Natural killer cell (primary cell): ENCODE data around the gene MIGA2. TPM values are rescaled to one million over a fixed set of nuclear protein-coding genes. Genes with fewer than 3 reads are reported as not detected.

Experiments
- ATAC-seq, 3 donors: fragments of 150-1000 bp in 2 of 3; fragments of 200-7000 bp in 1 of 3; cut with Tn5 transposase; 1 replicate in 1 of 3; 2 replicates in 2 of 3; pipeline ENCODE4 v1.10.0; 2021; ENCODE audit warnings: mild to moderate bottlenecking in 2 of 3, moderate library complexity in 2 of 3
- DNase-seq, 2 donors: peaks; one replicate each; pipeline versions ENCODE4 v3.0.0 to v3.0.0-alpha.2; 2013 to 2021; ENCODE audit warnings: mixed read lengths in 1 of 2
- H3K27ac ChIP-seq: one replicate; pipeline ENCODE4 v1.5.1; 2013; ENCODE audit warnings: mild to moderate bottlenecking, low read length
- H3K27me3 ChIP-seq: one replicate; pipeline ENCODE4 v1.6.1; 2013; ENCODE audit warnings: low read length; ENCODE audit not compliant: control insufficient read depth, insufficient read depth
- H3K36me3 ChIP-seq: one replicate; pipeline ENCODE4 v1.6.1; 2013; ENCODE audit warnings: low read length; ENCODE audit not compliant: control insufficient read depth, insufficient read depth
- H3K4me1 ChIP-seq: one replicate; pipeline ENCODE4 v1.6.1; 2013; ENCODE audit warnings: low read length; ENCODE audit not compliant: control insufficient read depth, insufficient read depth
- H3K4me3 ChIP-seq: one replicate; pipeline ENCODE4 v1.5.1; 2013; ENCODE audit warnings: low read length
- H3K9me3 ChIP-seq: one replicate; pipeline ENCODE4 v1.6.1; 2013; ENCODE audit warnings: low read length; ENCODE audit not compliant: control insufficient read depth, insufficient read depth
- H3K27ac Mint-ChIP-seq, 2 donors: one replicate each; pipeline ENCODE4 v1.8.0; 2022; ENCODE audit warnings: mild to moderate bottlenecking in 2 of 2, mixed read lengths in 2 of 2, moderate library complexity in 1 of 2
- H3K27me3 Mint-ChIP-seq, 2 donors: one replicate each; pipeline ENCODE4 v1.8.0; 2022; ENCODE audit warnings: low read depth in 2 of 2, mixed read lengths in 2 of 2
- H3K36me3 Mint-ChIP-seq: one replicate; pipeline ENCODE4 v1.8.0; 2022; ENCODE audit warnings: mixed read lengths
- H3K4me1 Mint-ChIP-seq, 2 donors: one replicate each; pipeline ENCODE4 v1.8.0; 2022; ENCODE audit warnings: mixed read lengths in 2 of 2
- H3K4me3 Mint-ChIP-seq: one replicate; pipeline ENCODE4 v1.8.0; 2022; ENCODE audit warnings: mild to moderate bottlenecking, moderate library complexity, mixed read lengths
- H3K9me3 Mint-ChIP-seq, 2 donors: one replicate each; pipeline ENCODE4 v1.8.0; 2022; ENCODE audit warnings: mixed read lengths in 2 of 2
- CTCF ChIP-seq: fragments of 200-600 bp; IDR thresholded peaks from one replicate; pipeline ENCODE4 v1.8.0; 2022; ENCODE audit warnings: antibody characterized with exemption
- WGBS: methylation state at CpG from one replicate; pipeline ENCODE4 v1.1.7; 2013; ENCODE audit warnings: missing lambda C conversion rate; ENCODE audit not compliant: insufficient coverage; 5-methylcytosine and 5-hydroxymethylcytosine counted together
- intact Hi-C: fragments of 100-400 bp; cut with micrococcal nuclease; formaldehyde crosslinking; loops from one replicate; pipeline ENCODE4 v1.14.2; 2022
- total RNA-seq, 4 donors: library from RNA; stranded (reverse); fragments of 120-200 nt in 1 of 4; gene quantifications; one replicate each; pipeline versions ENCODE4 v1.2.3 to v1.2.4, GENCODE V29; 2013 to 2022

The MIGA2 gene
- total RNA-seq, 3 donors from 2014 or later (not counting 1 experiment from before 2014, with no cell fraction given) = 67.3 to 77.9 (median 73.9) TPM

- H3K4me3 ChIP-seq = no peak overlapping the region
- no peak overlapping the region for H3K27ac Mint-ChIP-seq
- peaks cover 45% of the 10 kb centered on the region for H3K4me1 ChIP-seq
- peaks cover 2% of the 10 kb centered on the region for H3K36me3 ChIP-seq
- no peak for ATAC-seq
- no peak overlapping the region for H3K27ac ChIP-seq
- 71% methylated on average over 10 of the region's 10 CpGs for WGBS
- H3K27me3 Mint-ChIP-seq = no peaks in the 10 kb centered on the region
- no peaks in the 10 kb centered on the region for H3K36me3 Mint-ChIP-seq
- H3K4me1 Mint-ChIP-seq = peaks cover 17 to 25% of the 10 kb centered on the region in 2 donors
- H3K9me3 ChIP-seq = no peaks in the 10 kb centered on the region
- intact Hi-C loops = no loop called here
- DNase-seq = peak in 1 of 2 donors; percentile 45
- TF ChIP-seq CTCF = no peak
- no peak overlapping the region for H3K4me3 Mint-ChIP-seq
- H3K9me3 Mint-ChIP-seq = no peaks in the 10 kb centered on the region
- H3K27me3 ChIP-seq = no peaks in the 10 kb centered on the region
Measured at GRCh38 chr9:129071526-129072126, 35.2 kb downstream of the MIGA2 start.

- intact Hi-C loops = no loop called here
- H3K4me1 ChIP-seq = peaks cover 45% of the 10 kb centered on the region
Measured at GRCh38 chr9:129072171-129072570, 35.7 kb downstream of the MIGA2 start.

GRCh38 chr9:129073404-129073803 is 37.0 kb downstream of the MIGA2 start:
- H3K4me1 ChIP-seq = peaks cover 37% of the 10 kb centered on the region
- no peaks in the 10 kb centered on the region for H3K27me3 ChIP-seq
- Mint-ChIP-seq H3K9me3 (no peaks in the 10 kb centered on the region), H3K27me3 (no peaks in the 10 kb centered on the region), H3K36me3 (no peaks in the 10 kb centered on the region), H3K4me1 (peaks cover 14 to 21% of the 10 kb centered on the region in 2 donors), H3K27ac (no peak overlapping the region), H3K4me3 (no peak overlapping the region)
- DNase-seq (peak in 1 of 2 donors; percentile 34), ATAC-seq (no peak)
- no peaks in the 10 kb centered on the region for H3K36me3 ChIP-seq
- H3K9me3 ChIP-seq = no peaks in the 10 kb centered on the region
- 54% methylated on average over 6 of the region's 8 CpGs for WGBS
- no peak for TF ChIP-seq CTCF
- intact Hi-C loops = no loop called here
- no peak overlapping the region for H3K27ac ChIP-seq
- no peak overlapping the region for H3K4me3 ChIP-seq

More at GRCh38 chr9:129072171-129072570, 35.7 kb downstream of the MIGA2 start:
- Histone ChIP-seq H3K4me3 (no peak overlapping the region), H3K36me3 (peaks cover 2% of the 10 kb centered on the region), H3K27me3 (no peaks in the 10 kb centered on the region), H3K27ac (no peak overlapping the region), H3K9me3 (no peaks in the 10 kb centered on the region)
- DNase-seq (no peak), ATAC-seq (no peak)
- Mint-ChIP-seq H3K27ac (no peak overlapping the region), H3K36me3 (no peaks in the 10 kb centered on the region), H3K4me1 (peaks cover 17 to 25% of the 10 kb centered on the region in 2 donors), H3K27me3 (no peaks in the 10 kb centered on the region), H3K9me3 (no peaks in the 10 kb centered on the region), H3K4me3 (no peak overlapping the region)
- TF ChIP-seq CTCF = no peak
- WGBS = 85% methylated on average over 9 of the region's 9 CpGs

DNA sequence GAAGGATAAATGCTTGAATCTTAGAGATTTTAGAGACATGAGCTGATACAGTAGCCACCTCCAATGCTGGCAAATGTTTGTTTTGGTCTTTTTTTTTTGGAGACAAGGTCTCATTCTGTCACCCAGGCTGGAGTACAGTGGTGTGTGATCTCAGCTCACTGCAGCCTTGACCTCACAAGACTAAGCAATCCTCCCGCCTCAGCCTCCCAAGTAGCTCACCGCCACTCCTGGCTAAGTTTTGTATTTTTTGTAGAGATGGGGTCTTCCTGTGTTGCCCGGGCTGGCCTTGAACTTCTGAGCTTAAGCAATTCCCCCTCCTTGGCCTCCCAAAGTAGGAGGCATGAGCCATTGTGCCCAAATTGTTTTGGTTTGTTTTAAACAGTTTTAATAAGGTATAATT is 37.7 kb downstream of the MIGA2 start:
- TF ChIP-seq CTCF = no peak
- intact Hi-C loops = no loop called here
- Histone ChIP-seq H3K36me3 (no peaks in the 10 kb centered on the region), H3K4me3 (no peak overlapping the region), H3K9me3 (no peaks in the 10 kb centered on the region), H3K4me1 (peaks cover 30% of the 10 kb centered on the region), H3K27me3 (no peaks in the 10 kb centered on the region), H3K27ac (no peak overlapping the region)
- 83% methylated on average over 1 of the region's 3 CpGs for WGBS
- DNase-seq (no peak), ATAC-seq (no peak)
- Mint-ChIP-seq H3K9me3 (no peaks in the 10 kb centered on the region), H3K27me3 (no peaks in the 10 kb centered on the region), H3K27ac (no peak overlapping the region), H3K36me3 (no peaks in the 10 kb centered on the region), H3K4me1 (peaks cover 7 to 14% of the 10 kb centered on the region in 2 donors), H3K4me3 (no peak overlapping the region)
